ENCODE measurements around the gene KIF3B.

KIF3B gene

GRCh38 chr20:32302507-32302872 lies 25.0 kb downstream of the KIF3B start:
- DNase-seq (ENCODE audit: low read depth), result no peak
- TF ChIP-seq CTCF (IDR thresholded peaks at IDR 0.05; ENCODE audit: low read depth, low read length, missing control alignments), result no peak
- in situ Hi-C loops (cut with HindIII; ENCODE audit: low sequenced_read_pairs), result no loop called here
- H3K4me3 ChIP-seq (ENCODE audit: low read depth, low read length), result no peak overlapping the region

- no peak overlapping the region for H3K4me3 ChIP-seq (ENCODE audit: low read depth, low read length)
- in situ Hi-C loops (cut with HindIII; ENCODE audit: low sequenced_read_pairs), result no loop called here
- TF ChIP-seq CTCF (IDR thresholded peaks at IDR 0.05; ENCODE audit: low read depth, low read length, missing control alignments), result no peak
- no peak for DNase-seq (ENCODE audit: low read depth)
These were observed 26.8 kb downstream of the KIF3B start for GRCh38 chr20:32304131-32304746.

- no peak for TF ChIP-seq CTCF (IDR thresholded peaks at IDR 0.05; ENCODE audit: low read depth, low read length, missing control alignments)
- DNase-seq (ENCODE audit: low read depth), result no peak
- in situ Hi-C loops (cut with HindIII; ENCODE audit: low sequenced_read_pairs), result no loop called here
- H3K4me3 ChIP-seq (ENCODE audit: low read depth, low read length), result no peak overlapping the region
These were observed 35.4 kb downstream of the KIF3B start for GRCh38 chr20:32312718-32313424.

- DNase-seq (ENCODE audit: low read depth), result no peak
- in situ Hi-C loops (cut with HindIII; ENCODE audit: low sequenced_read_pairs), result loop anchor here (5.0 kb wide), 1 partner anchor 32 kb away; no protein-coding TSS in a partner anchor
- no peak overlapping the region for H3K4me3 ChIP-seq (ENCODE audit: low read depth, low read length)
- no peak for TF ChIP-seq CTCF (IDR thresholded peaks at IDR 0.05; ENCODE audit: low read depth, low read length, missing control alignments)
These were observed 37.3 kb downstream of the KIF3B start for GRCh38 chr20:32314768-32315167.

- TF ChIP-seq CTCF (IDR thresholded peaks at IDR 0.05; ENCODE audit: low read depth, low read length, missing control alignments), result no peak
- in situ Hi-C loops (cut with HindIII; ENCODE audit: low sequenced_read_pairs), result loop anchor here (5.0 kb wide), 1 partner anchor 33 kb away; no protein-coding TSS in a partner anchor
- no peak for DNase-seq (ENCODE audit: low read depth)
- H3K4me3 ChIP-seq (ENCODE audit: low read depth, low read length), result no peak overlapping the region
These were observed 37.9 kb downstream of the KIF3B start for GRCh38 chr20:32315399-32315798.

GRCh38 chr20:32315891-32316290 lies 38.4 kb downstream of the KIF3B start:
- no peak for DNase-seq (ENCODE audit: low read depth)
- H3K4me3 ChIP-seq (ENCODE audit: low read depth, low read length), result no peak overlapping the region
- no peak for TF ChIP-seq CTCF (IDR thresholded peaks at IDR 0.05; ENCODE audit: low read depth, low read length, missing control alignments)
- in situ Hi-C loops (cut with HindIII; ENCODE audit: low sequenced_read_pairs), result loop anchor here (5.0 kb wide), 1 partner anchor 34 kb away; no protein-coding TSS in a partner anchor

Measured in astrocyte of the cerebellum (primary cell).